A673 (cell line): ENCODE data around the gene EGR2. TPM values are rescaled to one million over a fixed set of nuclear protein-coding genes. Genes with fewer than 3 reads are reported as not detected.

ENCODE experiments used
- BruUV-seq: library from RNA; stranded (reverse); fragments of 400-500 nt; replicated peaks from 2 replicates; lab custom pipeline; 2021; lab: Mats Ljungman, UMichigan
- CTCF ChIA-PET: fragments of 300-600 bp; sonication (Branson Sonifier 250); formaldehyde crosslinking; loops from one replicate; lab custom pipeline; 2022; ENCODE audit warnings: antibody characterized with exemption; lab: Charles Lee
- POLR2A ChIA-PET: fragments of 300-600 bp; sonication (Branson Sonifier 250); formaldehyde crosslinking; loops from one replicate; lab custom pipeline; 2022; ENCODE audit warnings: antibody characterized with exemption; ENCODE audit not compliant: low non-redundant PET; lab: Charles Lee
- DNase-seq: peaks from one replicate; pipeline ENCODE4 v3.0.0-alpha.2; 2015; ENCODE audit warnings: low spot score
- H3K27ac ChIP-seq: fragments of 200-600 bp; sonication (generic); 2 replicates; pipeline ENCODE4 v1.5.1; 2016; ENCODE audit warnings: mixed run types, low read depth, mild to moderate bottlenecking, mixed read lengths, antibody characterized with exemption, low read length; ENCODE audit not compliant: poor library complexity, severe bottlenecking
- H3K27me3 ChIP-seq: fragments of 200-600 bp; sonication (generic); replicated peaks from 2 replicates; pipeline ENCODE4 v1.6.1; 2017; ENCODE audit warnings: mixed run types, low read depth, mild to moderate bottlenecking, mixed read lengths, antibody characterized with exemption, low read length; ENCODE audit not compliant: insufficient read depth, poor library complexity
- H3K36me3 ChIP-seq: fragments of 200-600 bp; sonication (generic); 2 replicates; pipeline ENCODE4 v1.6.1; 2016; ENCODE audit warnings: mixed run types, mild to moderate bottlenecking, mixed read lengths, antibody characterized with exemption, low read length; ENCODE audit not compliant: insufficient read depth, poor library complexity, severe bottlenecking
- H3K4me1 ChIP-seq: fragments of 200-600 bp; sonication (generic); 2 replicates; pipeline ENCODE4 v1.6.1; 2017; ENCODE audit warnings: mixed run types, mild to moderate bottlenecking, mixed read lengths, antibody characterized with exemption, low read length; ENCODE audit not compliant: insufficient read depth, poor library complexity, severe bottlenecking
- H3K4me3 ChIP-seq: fragments of 200-600 bp; sonication (generic); 2 replicates; pipeline ENCODE4 v1.5.1; 2016; ENCODE audit warnings: low read depth, mixed run types, mild to moderate bottlenecking, mixed read lengths, low read length; ENCODE audit not compliant: poor library complexity, severe bottlenecking
- H3K9me3 ChIP-seq: fragments of 200-600 bp; sonication (generic); 2 replicates; pipeline ENCODE4 v1.6.1; 2016; ENCODE audit warnings: mixed run types, low read depth, mild to moderate bottlenecking, mixed read lengths, antibody characterized with exemption, low read length; ENCODE audit not compliant: poor library complexity, severe bottlenecking
- EZH2 ChIP-seq: fragments of 200-600 bp; sonication (generic); IDR thresholded peaks from 2 replicates; pipeline ENCODE4 v1.6.1; 2017; ENCODE audit warnings: borderline replicate concordance, low read depth, mild to moderate bottlenecking, mixed read lengths, antibody characterized with exemption, low read length; ENCODE audit not compliant: poor library complexity, severe bottlenecking
- intact Hi-C: fragments of 100-400 bp; cut with micrococcal nuclease; formaldehyde crosslinking; loops from one replicate; pipeline ENCODE4 v1.10.0; 2022; ENCODE audit not compliant: unreplicated experiment
- total RNA-seq: library from RNA; stranded (reverse); gene quantifications from 2 replicates; pipeline ENCODE4 v1.2.3, GENCODE V29; 2021
- TF ChIP-seq, protein P1 (sequence below): fragments of 300-800, 200-600 bp; sonication (generic); conservative IDR thresholded peaks from 2 replicates; pipeline ENCODE4 v1.5.1; 2017; ENCODE audit warnings: low read depth, mild to moderate bottlenecking, antibody characterized with exemption, low read length, moderate library complexity, mixed read lengths

EGR2 gene
- total RNA-seq, 1 experiment from 2014 or later = 18.3 TPM

- ChIA-PET CTCF (no interaction called here), POLR2A (no interaction called here)
- Histone ChIP-seq H3K36me3 (no peaks in the 10 kb centered on the region), H3K27ac (no peak overlapping the region), H3K4me1 (peaks cover 10% of the 10 kb centered on the region), H3K27me3 (no peaks in the 10 kb centered on the region), H3K4me3 (no peak overlapping the region), H3K9me3 (no peaks in the 10 kb centered on the region)
- intact Hi-C loops = no loop called here
- no TSS peak for BruUV-seq
- no peak for DNase-seq
- TF ChIP-seq EZH2 = no peak
- TF ChIP-seq, protein P1, sequence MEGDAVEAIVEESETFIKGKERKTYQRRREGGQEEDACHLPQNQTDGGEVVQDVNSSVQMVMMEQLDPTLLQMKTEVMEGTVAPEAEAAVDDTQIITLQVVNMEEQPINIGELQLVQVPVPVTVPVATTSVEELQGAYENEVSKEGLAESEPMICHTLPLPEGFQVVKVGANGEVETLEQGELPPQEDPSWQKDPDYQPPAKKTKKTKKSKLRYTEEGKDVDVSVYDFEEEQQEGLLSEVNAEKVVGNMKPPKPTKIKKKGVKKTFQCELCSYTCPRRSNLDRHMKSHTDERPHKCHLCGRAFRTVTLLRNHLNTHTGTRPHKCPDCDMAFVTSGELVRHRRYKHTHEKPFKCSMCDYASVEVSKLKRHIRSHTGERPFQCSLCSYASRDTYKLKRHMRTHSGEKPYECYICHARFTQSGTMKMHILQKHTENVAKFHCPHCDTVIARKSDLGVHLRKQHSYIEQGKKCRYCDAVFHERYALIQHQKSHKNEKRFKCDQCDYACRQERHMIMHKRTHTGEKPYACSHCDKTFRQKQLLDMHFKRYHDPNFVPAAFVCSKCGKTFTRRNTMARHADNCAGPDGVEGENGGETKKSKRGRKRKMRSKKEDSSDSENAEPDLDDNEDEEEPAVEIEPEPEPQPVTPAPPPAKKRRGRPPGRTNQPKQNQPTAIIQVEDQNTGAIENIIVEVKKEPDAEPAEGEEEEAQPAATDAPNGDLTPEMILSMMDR = no peak
These were observed 14.3 kb downstream of the EGR2 start for GRCh38 chr10:62801871-62802270.

DNA sequence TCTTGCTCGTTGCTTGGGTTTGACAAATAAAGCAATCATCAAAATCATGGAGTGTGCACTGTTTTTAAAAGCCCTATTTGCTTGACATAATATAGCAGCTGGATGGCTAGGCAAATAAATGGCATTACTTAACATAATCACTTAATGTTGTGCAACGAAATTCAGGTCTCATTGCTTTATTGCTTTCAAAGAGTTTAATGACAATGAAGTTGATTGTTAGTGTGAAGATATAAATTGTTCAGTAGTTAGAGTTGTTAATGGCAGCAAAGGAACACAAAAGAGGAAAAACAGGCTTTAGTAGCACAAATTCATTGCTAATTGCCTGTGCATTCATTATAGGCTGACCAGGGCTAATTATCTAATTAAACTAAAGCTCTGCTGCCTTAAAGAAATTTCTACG lies 19.3 kb downstream of the EGR2 start:
- intact Hi-C loops = no loop called here
- Histone ChIP-seq H3K9me3 (no peaks in the 10 kb centered on the region), H3K27me3 (no peaks in the 10 kb centered on the region), H3K36me3 (no peaks in the 10 kb centered on the region), H3K27ac (no peak overlapping the region), H3K4me3 (no peak overlapping the region), H3K4me1 (no peaks in the 10 kb centered on the region)
- POLR2A ChIA-PET = no interaction called here
- CTCF ChIA-PET = no interaction called here
- DNase-seq = no peak
- no peak for TF ChIP-seq EZH2
- TF ChIP-seq, protein P1 = no peak
- BruUV-seq = no TSS peak

DNA sequence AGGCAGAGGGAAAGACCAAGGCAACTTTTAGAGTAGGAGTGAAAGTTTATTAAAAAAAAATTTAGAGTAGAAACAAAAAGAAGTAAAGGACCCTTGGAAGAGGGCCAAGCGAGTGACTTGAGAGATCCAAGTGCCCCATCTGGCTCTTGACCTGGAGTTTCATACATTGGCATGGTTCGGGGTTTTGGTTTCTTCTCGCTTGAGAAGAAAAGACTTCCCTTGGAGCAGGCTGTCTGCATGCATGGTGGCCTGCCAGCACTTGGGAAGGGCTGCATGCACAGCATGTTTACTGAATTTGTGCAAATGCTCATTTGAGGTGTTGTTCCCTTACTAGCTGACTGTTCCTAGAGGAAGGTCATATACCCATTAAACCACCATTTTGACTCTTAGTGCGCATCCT lies 20.4 kb downstream of the EGR2 start:
- CTCF ChIA-PET = no interaction called here
- POLR2A ChIA-PET = no interaction called here
- no peaks in the 10 kb centered on the region for H3K9me3 ChIP-seq
- H3K27me3 ChIP-seq = no peaks in the 10 kb centered on the region
- DNase-seq = no peak
- no peaks in the 10 kb centered on the region for H3K4me1 ChIP-seq
- TF ChIP-seq, protein P1 = no peak
- no peaks in the 10 kb centered on the region for H3K36me3 ChIP-seq
- no peak overlapping the region for H3K27ac ChIP-seq
- intact Hi-C loops = no loop called here
- BruUV-seq = no TSS peak
- no peak overlapping the region for H3K4me3 ChIP-seq
